ENCODE results near the gene TYMP.
"Not testable (repeated sequence)": the region's sequence is repeated elsewhere in the genome, so short reads cannot be mapped to it uniquely, and the experiment has no call there.

GRCh38 chr22:50533856-50534711 lies 4.3 kb upstream of the TYMP start:
- TF ChIP-seq CTCF (IDR thresholded peaks at IDR 0.05); EZH2 (IDR thresholded peaks at IDR 0.05; ENCODE audit: borderline replicate concordance, insufficient read depth, low read depth, low read length, poor library complexity, severe bottlenecking): not testable (repeated sequence)

Data from B cell (primary cell).